HG02642 (cell line): ENCODE measurements around the gene DDX31.

ENCODE experiments used
- ATAC-seq: cut with Tn5 transposase; IDR thresholded peaks from one replicate; pipeline ENCODE4 v1.9.1; 2021; ENCODE audit warnings: mild to moderate bottlenecking; ENCODE audit not compliant: unreplicated experiment, poor library complexity

The DDX31 gene

DNA sequence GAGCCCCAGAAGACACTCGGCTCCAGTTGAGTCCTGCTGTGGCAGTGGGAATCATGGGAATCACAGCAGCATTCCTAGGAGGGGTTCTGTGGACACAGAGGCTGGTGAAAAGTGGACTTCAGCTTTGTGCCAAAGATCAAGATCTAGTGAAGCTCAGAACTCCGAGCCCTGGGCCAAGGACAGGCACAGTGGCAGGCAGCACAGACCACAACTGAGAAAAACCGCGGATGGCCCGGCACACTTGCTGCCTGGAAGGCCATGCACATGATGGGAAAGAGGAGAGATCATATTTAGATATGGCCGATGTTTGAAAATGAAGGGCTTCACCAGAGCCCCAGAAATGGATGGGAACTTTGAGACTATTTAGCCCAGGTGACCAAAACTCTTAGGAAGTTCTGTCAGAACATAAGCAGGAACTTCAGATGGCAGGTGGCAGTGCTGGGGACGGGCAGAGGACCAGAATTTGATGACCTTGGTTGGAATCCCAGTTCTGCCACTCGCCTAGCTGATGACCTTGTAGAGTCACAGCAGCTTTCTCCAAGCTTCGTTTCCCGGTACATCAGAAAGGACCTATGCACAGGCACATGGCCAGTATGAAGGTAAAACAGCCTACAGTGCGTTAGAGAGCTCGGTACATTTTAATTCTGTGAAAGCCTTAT, 69.3 kb downstream of the DDX31 start:
- no peak for ATAC-seq

DNA sequence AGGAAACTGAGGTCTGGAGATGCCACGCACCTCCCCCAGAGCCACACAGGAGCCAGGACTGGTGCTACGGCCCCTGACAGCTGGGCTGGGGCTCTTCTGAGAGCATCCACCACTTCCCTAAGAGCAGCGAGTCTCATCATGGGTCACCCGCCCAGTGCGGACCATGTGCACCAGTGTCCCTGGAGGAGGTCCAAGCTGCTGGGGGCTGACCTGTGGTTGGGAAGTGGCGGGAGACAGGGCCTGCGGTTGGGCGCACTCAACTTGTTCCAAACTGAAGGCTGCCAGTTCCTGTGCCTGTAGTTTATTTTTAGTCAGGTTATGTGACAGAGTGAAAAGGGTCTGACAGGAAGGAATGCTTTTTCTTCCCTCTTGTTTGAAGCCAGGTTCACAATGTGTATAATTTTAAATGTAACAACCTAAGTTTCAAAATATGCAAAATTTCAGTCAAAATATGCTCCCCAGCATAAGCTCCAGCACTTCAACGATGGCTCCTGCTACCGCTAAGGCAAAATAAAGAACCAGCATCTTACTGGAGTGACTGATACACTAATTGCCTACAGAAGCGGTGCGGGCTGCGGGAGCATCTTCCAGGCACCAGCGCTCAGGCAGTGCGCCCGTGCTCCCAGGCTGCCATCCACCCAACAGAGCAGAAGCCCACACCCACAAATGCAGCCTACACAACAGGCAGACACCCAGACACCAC, 72.6 kb downstream of the DDX31 start:
- ATAC-seq = no peak

DNA sequence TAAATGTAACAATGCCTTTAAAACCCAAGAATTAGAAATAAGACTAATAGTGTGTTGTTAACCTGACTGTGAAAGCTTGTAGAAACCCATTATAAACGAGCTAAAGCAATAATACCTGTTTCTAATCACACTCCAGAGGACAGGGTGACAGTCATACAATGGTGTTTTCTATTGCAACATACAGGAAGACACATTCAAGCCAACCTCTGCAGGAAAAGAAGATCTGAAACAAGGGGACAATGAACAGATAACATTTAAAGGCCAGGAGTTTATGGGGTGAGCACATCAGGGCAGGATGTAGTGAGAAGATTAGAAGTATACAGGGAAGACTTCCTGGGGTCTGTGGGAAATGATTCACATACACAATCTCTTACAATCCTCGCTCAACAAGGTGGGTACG, 73.6 kb downstream of the DDX31 start:
- ATAC-seq = no peak

DNA sequence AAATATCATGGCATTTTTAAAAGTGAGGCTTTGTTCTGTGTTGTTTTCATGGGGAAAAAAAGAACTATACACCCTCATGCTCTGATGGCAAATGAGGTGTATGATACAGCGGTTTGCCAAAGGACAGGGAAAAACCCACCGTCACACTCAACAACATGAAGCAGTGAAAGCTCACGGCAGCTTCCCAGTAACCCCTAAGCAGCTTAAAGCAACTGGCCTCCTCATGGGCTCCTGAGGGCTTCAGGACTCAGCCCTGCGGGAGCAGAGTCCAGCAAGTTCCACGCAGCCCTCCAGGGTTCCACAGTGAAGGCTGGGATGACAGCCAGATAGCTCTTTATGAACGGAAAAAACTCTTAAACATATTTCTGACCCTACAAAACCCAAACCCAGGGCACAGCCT, 74.5 kb downstream of the DDX31 start:
- ATAC-seq = no peak

DNA sequence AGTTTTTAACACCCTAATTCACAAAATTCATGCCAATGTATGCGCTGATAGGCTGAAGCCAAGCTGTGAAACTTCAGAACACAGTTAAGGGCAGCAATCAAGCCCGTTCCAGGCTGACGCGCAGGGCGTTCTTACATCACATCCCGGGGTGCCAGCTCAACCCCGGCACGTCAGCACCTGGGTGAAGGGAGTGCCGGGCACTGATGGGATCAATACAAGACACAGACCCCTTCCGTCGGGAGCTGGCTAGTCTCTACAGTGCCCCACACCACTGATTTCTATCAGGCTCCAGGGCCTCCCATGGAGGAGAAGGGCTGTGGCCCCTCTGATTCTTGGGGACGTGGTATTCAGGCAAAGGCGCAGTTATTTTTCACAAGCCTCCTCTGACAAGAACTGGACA, 75.4 kb downstream of the DDX31 start:
- ATAC-seq = no peak

DNA sequence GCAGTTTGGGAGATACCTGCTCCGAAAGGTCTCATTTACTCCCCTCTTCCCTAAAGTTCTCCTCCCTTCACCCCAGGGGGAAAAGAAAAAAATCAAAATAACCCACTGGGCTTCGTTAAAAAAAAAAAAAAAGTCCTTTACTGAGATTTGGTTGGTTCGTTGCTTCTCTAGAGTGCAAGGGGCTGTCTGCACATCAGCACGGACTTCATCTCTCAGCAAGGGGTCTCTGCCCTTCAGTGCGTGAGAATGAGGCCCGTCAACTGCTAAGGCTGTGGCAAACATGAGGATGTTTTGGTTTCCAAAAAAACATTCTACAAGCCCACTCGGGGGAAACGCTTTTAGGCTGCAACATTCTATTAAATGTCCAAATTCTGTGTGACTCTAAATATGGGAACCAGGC, 77.3 kb downstream of the DDX31 start:
- ATAC-seq = no peak

DNA sequence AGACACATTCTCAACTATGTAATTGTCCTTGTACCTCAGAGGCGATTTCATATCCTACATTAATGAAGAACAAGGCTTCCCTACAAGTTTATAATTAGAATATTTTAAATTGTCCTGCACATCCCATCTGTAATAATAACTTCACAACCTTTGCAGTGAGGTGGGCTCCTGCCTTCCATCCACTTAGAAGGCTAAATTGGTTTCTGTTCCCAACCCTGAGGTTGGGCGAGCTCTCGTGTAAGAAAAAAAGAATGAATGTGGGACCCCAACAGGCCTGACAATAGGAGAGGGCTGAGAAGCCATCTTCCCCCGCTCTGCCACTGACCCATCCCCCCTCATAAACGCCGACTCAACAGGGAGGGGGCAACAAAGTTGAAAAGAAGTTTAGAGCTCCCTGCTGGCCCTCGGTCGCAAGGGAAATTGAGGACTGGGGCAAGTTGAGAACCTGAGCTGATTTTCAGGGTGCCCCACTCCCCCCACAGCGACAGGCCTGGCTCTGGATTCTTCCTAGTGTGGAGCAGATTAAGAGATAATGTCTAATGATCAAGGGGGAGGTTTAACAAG, 78.0 kb downstream of the DDX31 start:
- ATAC-seq = no peak

DNA sequence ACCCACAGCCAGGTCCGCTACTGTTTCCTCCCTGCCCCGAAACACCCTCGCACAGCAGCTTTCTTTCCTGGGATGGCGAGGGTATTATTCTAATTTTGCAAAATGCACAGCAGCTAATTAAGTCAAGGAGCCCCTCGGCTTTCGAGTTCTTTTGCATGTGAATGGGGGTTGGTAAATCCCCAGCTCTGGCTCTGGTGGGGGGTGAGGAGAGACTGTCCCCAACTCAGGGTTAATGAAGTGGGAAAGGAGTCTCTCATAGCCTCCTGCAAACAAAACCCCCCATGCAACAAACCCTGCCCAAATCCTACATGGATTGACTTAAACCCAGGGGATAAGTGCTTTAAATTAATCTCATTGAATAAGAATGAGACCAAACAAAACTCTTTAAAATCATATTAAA, 78.5 kb downstream of the DDX31 start:
- ATAC-seq = no peak

DNA sequence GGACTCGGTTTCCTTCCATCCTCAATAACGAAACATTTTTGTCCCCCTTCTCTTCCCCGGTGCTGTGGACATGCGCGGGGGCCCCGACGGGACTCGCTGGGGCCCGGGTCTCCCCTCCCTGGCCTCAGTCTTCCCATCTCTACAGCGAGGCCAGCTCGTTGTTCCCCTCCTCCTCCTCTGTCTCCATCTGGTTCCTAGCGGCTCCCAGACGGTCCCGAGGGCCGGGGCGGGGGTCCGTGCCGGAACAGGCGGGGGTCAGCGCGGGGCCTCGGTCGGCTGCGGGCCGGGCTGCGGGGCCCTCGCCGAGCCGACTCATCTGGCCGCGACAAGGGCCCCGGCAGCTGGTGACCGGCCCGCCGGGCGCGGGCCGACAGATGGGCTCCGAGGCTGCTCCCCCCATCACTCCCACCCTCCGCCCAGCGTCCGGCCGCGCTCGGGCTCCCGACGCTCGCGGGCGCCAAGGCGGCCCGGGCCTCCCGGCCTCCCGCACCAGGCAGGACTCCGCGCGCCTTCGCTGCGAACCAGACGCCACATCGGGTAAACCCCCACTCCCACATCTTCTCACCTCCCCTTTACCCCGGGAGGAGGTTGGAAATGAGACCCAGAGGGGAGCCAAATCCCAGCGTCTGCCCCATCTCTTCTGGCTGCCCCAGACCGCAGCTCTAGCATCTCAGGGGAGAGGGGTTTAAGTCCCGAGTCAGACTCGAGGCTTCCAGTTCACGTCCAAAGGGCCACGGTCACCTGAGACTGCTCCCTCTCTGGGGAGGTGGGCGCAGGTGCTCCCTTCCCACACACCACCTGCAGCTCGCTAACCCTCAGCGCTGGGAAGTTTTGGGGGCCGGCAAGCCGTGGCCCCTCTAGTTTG, 79.2 kb downstream of the DDX31 start:
- ATAC-seq = no peak

DNA sequence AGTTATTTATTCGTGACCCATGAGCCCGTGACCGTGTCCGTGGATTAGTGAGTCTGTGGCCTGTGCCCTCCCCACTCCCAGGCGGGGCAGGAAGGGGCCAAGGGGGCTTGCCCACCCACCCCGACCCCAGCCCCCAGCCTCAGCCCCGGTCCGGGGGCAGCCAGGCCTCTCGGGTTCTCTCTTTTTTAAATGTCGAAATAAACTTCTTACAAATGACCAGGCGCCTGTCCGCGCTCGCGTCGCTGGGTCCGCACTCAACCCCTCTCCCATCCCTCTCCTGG, 79.8 kb downstream of the DDX31 start:
- ATAC-seq = no peak

DNA sequence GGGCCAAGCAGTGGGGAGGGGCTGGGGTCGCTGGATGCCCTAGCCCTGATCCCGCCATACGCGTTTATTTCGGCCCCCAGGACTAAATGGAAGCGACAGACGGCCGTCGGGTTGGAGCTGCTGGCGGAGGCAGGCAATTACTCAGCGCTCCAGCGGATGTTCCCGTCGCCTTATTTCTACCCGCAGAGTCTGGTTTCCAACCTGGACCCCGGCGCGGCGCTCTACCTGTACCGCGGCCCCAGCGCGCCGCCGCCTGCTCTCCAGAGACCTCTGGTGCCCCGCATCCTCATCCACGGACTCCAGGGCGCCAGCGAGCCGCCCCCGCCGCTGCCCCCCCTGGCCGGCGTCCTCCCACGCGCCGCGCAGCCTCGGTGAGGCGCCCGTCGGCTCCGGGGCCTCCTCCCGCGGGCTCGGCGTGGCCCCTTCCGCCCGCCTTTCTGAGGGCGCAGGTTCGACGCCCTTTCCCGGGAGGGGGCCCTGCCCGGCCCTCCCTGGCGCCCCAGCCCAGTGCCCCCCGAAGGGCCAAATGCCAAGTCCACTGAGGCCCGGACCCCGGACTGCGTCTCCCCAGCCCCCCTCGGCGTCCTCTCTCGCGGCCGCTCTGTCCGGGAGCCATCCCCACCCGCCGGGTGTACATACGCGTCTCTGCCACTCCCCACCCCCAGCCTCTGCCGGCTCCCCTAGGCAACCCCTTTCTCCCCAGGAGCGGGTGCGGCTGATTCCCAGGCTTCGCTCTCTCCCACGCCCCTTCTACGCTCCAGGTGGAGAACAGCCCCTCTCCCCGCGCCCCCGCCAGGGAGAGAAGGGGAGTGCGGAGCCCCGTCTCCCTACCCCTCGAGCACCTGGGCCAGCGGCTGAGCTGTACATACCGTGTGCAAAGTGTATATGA, 80.4 kb downstream of the DDX31 start:
- ATAC-seq = no peak

DNA sequence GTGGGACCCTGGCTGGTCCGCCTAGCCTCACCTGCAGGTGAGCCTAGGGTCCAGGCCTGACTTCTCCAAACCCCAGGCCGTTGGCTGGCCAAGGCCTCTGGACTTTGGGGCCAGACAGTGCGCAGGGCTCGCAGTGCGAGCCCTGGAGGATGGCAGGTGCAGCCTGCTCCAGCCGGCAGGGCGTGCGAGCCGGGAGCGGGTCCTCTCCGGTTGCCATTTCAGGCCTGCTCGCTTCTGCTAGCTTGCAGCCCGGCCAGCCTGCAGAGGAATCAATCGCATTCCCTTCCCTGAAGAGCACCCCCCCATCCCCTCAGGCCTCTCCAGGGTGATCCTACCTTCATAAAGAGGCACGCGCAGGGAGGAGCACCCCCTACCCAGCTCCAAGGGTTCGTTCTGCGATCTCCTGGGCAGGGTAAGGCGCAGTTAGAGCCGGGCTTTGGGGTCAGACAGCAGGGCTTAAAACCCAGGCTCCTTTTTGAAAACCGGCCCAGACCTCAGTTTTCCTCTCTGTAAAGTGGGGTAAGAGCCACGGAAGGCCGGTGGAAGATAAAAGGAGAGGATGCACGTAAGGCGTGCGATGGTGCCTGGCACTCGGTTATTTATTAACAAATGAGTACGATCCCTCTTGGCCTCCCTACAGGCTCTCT, 81.2 kb downstream of the DDX31 start:
- no peak for ATAC-seq

DNA sequence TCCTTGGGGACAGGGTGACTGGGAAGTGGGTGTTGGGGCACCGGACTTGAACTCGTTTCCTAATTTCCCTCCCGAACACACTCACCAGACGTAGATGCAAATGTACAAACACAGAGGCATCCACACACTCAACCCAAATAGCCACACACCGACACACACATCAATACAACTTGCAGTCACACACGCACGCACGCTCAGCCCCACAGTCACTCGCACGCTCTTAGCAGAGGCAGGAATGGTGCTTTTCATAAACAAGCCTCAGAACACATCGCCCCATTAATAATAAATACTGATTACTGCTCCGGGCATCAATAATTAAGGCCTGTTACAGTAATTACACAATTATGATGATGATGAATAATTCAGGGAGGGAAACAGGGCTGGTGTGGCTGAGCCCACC, 81.7 kb downstream of the DDX31 start:
- ATAC-seq = no peak

DNA sequence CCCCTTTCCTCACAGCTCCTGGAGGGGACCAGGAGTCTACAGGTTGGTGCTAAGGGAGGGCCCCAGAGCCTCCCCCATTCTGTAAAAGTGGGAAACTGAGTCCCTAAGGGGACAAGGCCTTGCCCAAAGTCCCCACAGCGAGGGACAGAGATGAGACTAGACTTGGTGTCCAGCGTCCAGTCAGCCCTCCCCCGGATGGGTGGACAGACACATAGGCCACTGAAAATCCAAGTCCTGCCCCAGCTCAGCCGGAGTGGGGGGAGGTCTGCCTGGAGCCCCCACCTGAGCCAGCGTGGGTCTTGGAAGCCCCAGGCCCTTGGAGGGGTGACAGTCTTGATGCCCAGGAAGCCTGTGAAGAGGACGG, 82.2 kb downstream of the DDX31 start:
- no peak for ATAC-seq

DNA sequence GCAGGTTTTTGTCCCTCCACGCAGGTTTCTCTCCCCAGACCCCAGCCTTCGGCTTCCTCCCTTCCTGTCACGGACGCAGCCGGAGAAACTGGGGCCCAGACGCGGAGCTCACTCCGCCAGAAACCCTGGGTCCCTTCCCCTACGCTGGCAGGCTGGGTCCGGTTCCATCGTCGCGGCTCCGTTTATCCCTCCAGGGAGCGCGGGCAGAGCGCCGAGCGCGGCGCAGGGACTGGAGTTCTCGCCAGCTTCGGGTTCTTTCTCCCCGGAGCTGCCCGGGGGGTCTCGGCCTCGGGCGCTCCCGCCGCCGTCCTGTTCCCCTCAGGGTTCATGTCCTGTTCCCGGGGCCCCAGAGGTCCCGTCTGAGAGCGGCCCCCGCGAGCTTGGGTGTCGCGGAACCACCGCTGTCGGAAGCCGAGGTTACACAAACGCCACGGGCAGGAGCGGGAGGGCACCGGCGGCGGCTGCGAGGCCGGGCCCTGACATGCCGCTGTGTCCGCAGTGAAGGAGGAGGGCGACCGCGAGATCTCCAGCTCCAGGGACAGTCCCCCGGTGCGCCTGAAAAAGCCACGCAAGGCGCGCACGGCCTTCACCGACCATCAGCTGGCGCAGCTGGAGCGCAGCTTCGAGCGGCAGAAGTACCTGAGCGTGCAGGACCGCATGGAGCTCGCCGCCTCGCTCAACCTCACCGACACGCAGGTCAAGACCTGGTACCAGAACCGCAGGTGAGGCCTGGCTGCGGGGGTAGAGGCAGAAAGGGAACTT, 82.8 kb downstream of the DDX31 start:
- no peak for ATAC-seq

DNA sequence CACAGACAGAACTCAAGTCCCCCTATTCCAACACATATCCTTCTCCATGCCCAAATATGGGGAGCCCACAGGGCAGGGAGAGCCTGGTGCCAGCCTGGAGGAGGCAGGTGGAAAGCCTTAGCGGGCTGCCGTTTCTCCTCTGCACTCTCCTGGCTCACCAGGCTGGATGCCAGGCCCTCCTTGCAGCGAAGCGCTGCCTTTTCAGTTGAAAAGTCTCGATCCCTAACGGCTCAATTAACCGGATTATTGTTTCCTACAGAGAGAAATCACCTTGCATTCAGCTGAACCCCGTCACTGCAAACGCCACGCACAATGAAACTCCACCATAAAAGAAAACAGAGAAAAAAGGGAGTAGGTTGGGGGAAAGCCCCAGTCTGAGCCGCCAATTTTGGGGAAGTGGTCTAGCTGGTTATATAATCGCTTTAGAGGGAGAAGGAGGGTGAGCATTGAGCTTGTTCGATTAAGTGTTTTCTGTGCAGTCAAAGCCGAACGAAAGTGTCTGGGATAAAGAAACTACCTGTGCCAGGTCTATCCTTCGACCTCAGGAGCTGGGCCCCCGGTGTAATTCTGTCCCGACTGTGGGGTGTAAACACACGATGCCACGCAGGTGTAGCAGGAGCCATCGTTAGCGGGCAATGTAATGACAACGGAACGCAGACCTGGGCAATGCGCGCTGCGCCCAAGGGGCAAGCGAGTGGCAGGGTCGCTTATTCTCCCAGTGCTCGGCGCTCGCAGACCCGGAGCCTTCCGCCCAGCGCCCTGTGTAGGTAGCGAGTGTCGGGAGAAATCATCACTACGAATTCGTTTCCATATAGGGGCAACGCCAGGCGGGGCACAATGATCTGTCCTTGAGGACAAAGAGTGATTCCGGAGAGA, 83.6 kb downstream of the DDX31 start:
- no peak for ATAC-seq

DNA sequence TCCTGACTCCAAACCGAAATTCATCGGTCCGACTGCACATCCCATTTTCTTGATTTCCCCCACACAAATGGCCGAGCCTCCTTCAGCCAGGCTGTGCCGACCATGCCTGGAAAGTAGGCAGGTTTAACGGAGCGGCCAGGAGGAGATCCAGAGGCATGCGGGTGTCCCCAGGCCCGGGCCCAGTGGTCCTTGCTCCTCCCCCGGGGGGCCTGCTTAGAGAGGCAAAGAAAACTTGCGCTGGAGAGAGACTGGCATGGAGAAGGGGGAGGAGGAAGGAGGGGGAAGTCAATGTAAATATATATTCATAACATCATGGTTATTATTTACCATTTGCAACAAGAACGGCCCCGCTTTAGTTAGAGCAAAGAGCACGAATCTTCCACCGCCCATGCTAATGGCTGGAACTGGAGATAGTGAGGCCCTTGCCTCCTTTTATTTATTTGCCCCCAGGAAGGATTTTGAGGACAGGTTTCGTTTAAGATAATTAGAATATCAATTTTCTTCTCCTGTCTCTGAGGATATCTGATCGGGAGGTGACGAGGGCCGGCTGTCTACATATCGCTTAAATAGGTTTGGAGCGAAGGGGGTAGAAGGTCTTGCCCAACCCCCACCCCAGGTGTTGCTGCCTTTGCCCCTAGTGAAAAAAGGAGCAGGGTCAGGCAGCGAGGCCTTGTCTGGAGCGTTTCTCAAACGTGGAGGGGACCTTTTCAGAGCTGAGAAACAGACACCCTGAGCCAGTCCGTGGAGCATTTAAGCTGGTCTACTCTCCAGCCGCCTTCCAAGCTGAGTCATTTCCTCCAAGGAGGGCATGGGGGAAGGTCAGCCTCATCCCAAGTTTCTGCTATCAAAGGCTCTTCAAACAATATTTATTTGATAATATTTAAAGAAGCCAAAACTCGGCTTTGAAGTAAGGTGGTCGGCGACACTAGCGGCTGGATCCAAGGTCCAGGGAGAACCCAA, 84.9 kb downstream of the DDX31 start:
- no peak for ATAC-seq
